GM12801 (cell line): Measurements from ENCODE around the gene DAND5.

ENCODE experiments used
- TF ChIP-seq, protein P1 (sequence below): IDR thresholded peaks from one replicate; pipeline ENCODE4 v1.5.1; 2011; ENCODE audit warnings: control low read depth; ENCODE audit not compliant: insufficient read length; ENCODE audit errors: extremely low read depth

The DAND5 gene

DNA sequence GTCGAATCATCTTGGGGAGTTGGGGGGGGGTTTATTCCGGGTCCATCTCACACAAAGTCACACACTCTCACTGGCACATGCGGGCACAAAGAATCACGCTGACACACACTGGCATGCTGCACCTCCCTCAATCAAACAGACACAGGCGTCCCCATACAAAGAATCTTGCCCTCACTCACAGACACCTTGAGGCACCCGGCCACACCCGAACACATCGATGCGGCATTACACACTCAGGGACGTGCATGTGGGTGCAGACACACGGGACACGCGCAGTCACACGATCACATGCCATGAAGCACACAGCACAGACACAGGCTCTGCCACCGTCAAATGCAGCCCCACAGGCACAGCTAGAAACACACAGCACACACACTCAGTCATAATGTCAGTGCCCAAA is 33.7 kb downstream of the DAND5 start:
- TF ChIP-seq, protein P1, sequence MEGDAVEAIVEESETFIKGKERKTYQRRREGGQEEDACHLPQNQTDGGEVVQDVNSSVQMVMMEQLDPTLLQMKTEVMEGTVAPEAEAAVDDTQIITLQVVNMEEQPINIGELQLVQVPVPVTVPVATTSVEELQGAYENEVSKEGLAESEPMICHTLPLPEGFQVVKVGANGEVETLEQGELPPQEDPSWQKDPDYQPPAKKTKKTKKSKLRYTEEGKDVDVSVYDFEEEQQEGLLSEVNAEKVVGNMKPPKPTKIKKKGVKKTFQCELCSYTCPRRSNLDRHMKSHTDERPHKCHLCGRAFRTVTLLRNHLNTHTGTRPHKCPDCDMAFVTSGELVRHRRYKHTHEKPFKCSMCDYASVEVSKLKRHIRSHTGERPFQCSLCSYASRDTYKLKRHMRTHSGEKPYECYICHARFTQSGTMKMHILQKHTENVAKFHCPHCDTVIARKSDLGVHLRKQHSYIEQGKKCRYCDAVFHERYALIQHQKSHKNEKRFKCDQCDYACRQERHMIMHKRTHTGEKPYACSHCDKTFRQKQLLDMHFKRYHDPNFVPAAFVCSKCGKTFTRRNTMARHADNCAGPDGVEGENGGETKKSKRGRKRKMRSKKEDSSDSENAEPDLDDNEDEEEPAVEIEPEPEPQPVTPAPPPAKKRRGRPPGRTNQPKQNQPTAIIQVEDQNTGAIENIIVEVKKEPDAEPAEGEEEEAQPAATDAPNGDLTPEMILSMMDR: no peak

DNA sequence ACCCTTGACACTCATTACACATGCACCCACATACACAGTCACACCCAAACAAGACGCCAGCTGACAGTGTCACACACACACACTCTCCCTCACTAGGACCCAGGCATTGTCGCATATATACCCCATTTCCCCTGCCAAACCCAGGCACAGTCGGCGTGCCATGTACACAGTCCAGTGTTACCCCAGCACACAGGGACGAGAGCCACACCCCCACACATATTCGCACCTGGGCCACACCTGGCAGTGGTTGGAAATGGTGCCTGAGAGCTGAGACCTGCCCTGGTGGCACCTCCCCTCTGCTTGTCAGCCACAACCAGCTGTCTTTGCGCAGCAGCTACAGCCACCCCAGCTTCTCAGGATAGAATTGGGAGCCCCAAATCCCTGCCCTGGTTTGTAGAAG is 34.9 kb downstream of the DAND5 start:
- TF ChIP-seq, protein P1: no peak

DNA sequence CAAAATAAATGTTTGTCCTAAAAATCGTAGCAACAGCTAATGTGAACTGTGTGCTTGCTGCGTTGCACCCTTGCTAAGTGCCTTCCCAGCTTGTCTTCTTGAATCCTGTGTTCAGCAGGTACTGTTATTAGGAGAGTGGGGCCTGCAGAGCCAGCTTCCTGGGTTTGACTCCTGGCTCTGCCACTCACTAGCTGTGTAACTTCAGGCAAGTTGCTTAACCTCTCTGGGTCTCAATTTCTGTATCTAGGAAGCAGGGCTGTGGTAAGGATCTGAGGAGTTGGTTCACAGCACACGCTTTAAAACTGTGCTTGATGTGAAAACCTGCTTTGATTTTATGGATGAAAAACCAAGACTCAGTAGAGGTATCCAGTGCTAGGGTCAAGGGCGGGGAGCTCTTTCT is 35.9 kb downstream of the DAND5 start:
- TF ChIP-seq, protein P1: no peak

GRCh38 chr19:13005861-13006370 is 36.5 kb downstream of the DAND5 start:
- TF ChIP-seq, protein P1: no peak

DNA sequence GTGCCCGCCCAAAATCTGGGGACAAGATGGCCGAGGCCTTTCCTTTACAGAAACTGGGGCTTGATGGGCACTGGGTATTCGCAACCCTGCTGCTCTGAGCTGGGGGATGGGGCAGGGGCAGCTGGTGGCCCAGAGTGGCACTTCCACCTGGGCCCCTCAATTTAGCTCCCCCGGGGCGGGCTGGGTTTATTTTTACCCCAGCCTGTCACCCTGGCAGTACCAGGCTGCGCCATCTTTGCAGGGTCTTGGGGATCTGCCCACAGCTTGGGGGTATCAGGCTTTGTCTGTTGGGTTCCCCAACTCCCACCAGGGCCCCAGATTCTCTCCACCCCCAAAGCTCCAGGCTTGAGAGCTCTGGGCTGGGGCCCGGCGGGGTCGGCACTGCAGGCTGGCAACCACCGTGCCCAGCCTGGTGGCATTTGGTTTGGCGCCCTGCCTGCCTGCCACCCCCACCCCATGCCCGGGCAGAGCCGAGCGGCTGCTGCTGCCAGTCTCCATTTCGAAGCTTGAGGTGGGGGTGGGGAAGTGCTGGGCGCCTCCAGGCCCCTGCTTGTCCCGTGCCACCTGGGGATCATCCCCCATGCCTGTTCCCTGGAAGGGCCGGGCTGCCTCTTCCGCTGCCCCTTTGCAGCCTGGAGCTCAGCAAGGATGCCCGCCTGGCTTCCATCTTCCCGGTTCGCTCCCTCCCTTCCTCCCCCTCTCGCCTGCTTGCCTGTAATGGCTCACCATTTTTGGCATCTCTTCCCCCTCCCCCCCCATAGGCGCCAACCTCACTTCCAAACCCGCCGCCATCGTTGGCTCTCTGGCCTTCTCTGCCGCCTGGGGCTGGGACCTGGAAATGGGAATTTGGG is 37.3 kb downstream of the DAND5 start:
- TF ChIP-seq, protein P1: no peak

GRCh38 chr19:13007292-13008045 is 38.1 kb downstream of the DAND5 start:
- TF ChIP-seq, protein P1: no peak

- TF ChIP-seq, protein P1: no peak
These were observed 39.8 kb downstream of the DAND5 start for GRCh38 chr19:13008926-13009787.
